GM18909 (cell line): ENCODE measurements around the gene USP40.

Experiments used
- ATAC-seq: cut with Tn5 transposase; IDR thresholded peaks from one replicate; pipeline ENCODE4 v1.9.1; 2021; ENCODE audit warnings: mild to moderate bottlenecking; ENCODE audit not compliant: unreplicated experiment, poor library complexity

The USP40 gene

GRCh38 chr2:233479616-233480489 lies 86.7 kb downstream of the USP40 start:
- no peak for ATAC-seq

- ATAC-seq = no peak
Observed at GRCh38 chr2:233477548-233478433, 88.8 kb downstream of the USP40 start.

- ATAC-seq = no peak
Observed at GRCh38 chr2:233476651-233477547, 89.7 kb downstream of the USP40 start.

- ATAC-seq = no peak
Observed at GRCh38 chr2:233476063-233476410, 90.5 kb downstream of the USP40 start.

- no peak for ATAC-seq
Observed at GRCh38 chr2:233474308-233475160, 92.0 kb downstream of the USP40 start.

GRCh38 chr2:233473878-233474277 lies 92.7 kb downstream of the USP40 start:
- ATAC-seq = no peak

- ATAC-seq = no peak
Observed at GRCh38 chr2:233473386-233473791, 93.2 kb downstream of the USP40 start.

GRCh38 chr2:233471291-233472035 lies 95.1 kb downstream of the USP40 start:
- no peak for ATAC-seq

- ATAC-seq = no peak
Observed at GRCh38 chr2:233470839-233471238, 95.7 kb downstream of the USP40 start.

- ATAC-seq = no peak
Observed at GRCh38 chr2:233470011-233470687, 96.4 kb downstream of the USP40 start.

- no peak for ATAC-seq
Observed at GRCh38 chr2:233469261-233470010, 97.1 kb downstream of the USP40 start.

GRCh38 chr2:233468741-233469110 lies 97.9 kb downstream of the USP40 start:
- ATAC-seq = no peak

- ATAC-seq = no peak
Observed at GRCh38 chr2:233468047-233468740, 98.4 kb downstream of the USP40 start.

GRCh38 chr2:233466991-233467603 lies 99.5 kb downstream of the USP40 start:
- ATAC-seq = no peak

- ATAC-seq = no peak
Observed at GRCh38 chr2:233464531-233465240, 101.9 kb downstream of the USP40 start.

- no peak for ATAC-seq
Observed at GRCh38 chr2:233464056-233464455, 102.5 kb downstream of the USP40 start.
